ENCODE measurements around the gene DIPK1B. TPM values are rescaled to one million over a fixed set of nuclear protein-coding genes. Genes with fewer than 3 reads are reported as not detected.

DIPK1B gene
- total and polyA plus RNA-seq, 2 experiments from 2014 or later: 18.7 to 60.0 TPM

- peaks cover 3% of the 10 kb centered on the region; the same call in 1 of the 3 replicates for H3K4me1 Mint-ChIP-seq
- Histone ChIP-seq H3K4me2 (no peak overlapping the region), H3K4me3 (no peak overlapping the region), H2AFZ (no peak overlapping the region), H3F3A (replicated peaks; ENCODE audit: low read depth) (no peaks in the 10 kb centered on the region), H3K27me3 (ENCODE audit: insufficient read depth) (no peaks in the 10 kb centered on the region), H4K20me1 (replicated peaks; ENCODE audit: insufficient read depth) (no peaks in the 10 kb centered on the region), H3K36me3 (ENCODE audit: insufficient read depth) (no peaks in the 10 kb centered on the region), H3K27ac (ENCODE audit: low read depth) (no peak overlapping the region), H3K79me2 (replicated peaks; ENCODE audit: insufficient read depth) (no peaks in the 10 kb centered on the region), H3K9me2 (ENCODE audit: insufficient read depth) (no peaks in the 10 kb centered on the region), H3K4me1 (ENCODE audit: insufficient read depth) (no peaks in the 10 kb centered on the region)
- no peak overlapping the region for H3K4me3 Mint-ChIP-seq
- H3K27ac Mint-ChIP-seq: no peak overlapping the region
- H3K27me3 Mint-ChIP-seq (ENCODE audit: insufficient read depth, low read depth, poor library complexity): peaks cover 4% of the 10 kb centered on the region
- no peak for TF ChIP-seq REST (IDR thresholded peaks at IDR 0.05; ENCODE audit: unreplicated experiment)
- no peak for TF ChIP-seq EZH2phosphoT487 (IDR thresholded peaks at IDR 0.05; ENCODE audit: unreplicated experiment)
- TF ChIP-seq ETS1 (IDR thresholded peaks at IDR 0.05): no peak
- TF ChIP-seq POLR2AphosphoS5 (IDR thresholded peaks at IDR 0.05; ENCODE audit: low read depth): no peak
- TF ChIP-seq STAT1 (IDR thresholded peaks at IDR 0.05; ENCODE audit: unreplicated experiment): no peak
- TF ChIP-seq CREB1 (CRISPR knock-in tag; IDR thresholded peaks at IDR 0.05; ENCODE audit: low read depth): no peak
- TF ChIP-seq EZH2 (IDR thresholded peaks at IDR 0.05; ENCODE audit: low read depth, unreplicated experiment): no peak
- no peak for TF ChIP-seq CTCF (conservative IDR thresholded peaks at IDR 0.05; ENCODE audit: low read depth in 2 of 2)
- no peak for TF ChIP-seq ZNF114 (CRISPR knock-in tag; IDR thresholded peaks at IDR 0.05)
- TF ChIP-seq JUNB (IDR thresholded peaks at IDR 0.05; ENCODE audit: unreplicated experiment): no peak
- no peak for TF ChIP-seq ZNF331 (CRISPR knock-in tag; IDR thresholded peaks at IDR 0.05; ENCODE audit: low read depth)
- TF ChIP-seq NANOG (IDR thresholded peaks at IDR 0.05; ENCODE audit: borderline replicate concordance): no peak
- H3K36me3 Mint-ChIP-seq (ENCODE audit: low read depth): no peaks in the 10 kb centered on the region
- H3K9me3 Mint-ChIP-seq: no peaks in the 10 kb centered on the region
- ATAC-seq (no peak), DNase-seq (ENCODE audit: low spot score) (no peak)
Observed at GRCh38 chr9:136670576-136671253, 41.7 kb upstream of the DIPK1B start.

All from GM23338 (cell line).